ENCODE data around the gene ZNF281.
A peak's percentile ranks its signal among the peaks of the same experiment; 100 is the strongest.
"Not testable (repeated sequence)": the region's sequence is repeated elsewhere in the genome, so short reads cannot be mapped to it uniquely, and the experiment has no call there.

ZNF281 gene

DNA sequence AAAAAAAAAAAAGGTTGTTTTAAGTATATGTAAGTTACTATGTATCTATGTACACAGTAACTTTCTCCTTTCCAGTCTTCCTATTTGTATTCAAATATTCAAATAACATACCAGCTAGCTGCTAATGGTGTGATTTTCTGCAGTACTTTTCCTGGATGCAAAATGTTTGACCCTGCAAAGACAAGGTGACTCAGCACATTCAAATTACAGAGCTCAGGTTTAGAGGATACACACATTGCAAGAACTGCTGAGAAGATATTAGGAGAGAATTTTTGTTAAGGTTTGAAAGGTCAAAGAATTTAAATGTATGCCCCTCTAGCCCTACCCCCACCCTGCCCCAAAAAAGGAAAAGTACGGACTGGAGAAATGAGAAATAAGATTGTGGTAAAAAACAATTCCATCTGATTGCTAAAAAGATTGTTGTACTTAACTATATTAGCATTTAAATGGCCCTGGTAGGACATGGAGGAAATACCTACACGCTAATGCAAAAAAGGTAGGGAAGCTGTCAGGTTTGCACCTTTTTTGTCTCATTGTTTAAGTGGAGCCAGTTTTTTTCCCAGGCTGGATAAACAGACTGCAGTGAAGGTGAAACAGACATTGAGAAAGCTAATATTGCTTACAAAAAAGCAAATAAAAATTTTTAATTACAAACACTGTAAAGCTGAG lies 45.6 kb downstream of the ZNF281 start:
- no peak for DNase-seq (ENCODE audit: low spot score)

DNA sequence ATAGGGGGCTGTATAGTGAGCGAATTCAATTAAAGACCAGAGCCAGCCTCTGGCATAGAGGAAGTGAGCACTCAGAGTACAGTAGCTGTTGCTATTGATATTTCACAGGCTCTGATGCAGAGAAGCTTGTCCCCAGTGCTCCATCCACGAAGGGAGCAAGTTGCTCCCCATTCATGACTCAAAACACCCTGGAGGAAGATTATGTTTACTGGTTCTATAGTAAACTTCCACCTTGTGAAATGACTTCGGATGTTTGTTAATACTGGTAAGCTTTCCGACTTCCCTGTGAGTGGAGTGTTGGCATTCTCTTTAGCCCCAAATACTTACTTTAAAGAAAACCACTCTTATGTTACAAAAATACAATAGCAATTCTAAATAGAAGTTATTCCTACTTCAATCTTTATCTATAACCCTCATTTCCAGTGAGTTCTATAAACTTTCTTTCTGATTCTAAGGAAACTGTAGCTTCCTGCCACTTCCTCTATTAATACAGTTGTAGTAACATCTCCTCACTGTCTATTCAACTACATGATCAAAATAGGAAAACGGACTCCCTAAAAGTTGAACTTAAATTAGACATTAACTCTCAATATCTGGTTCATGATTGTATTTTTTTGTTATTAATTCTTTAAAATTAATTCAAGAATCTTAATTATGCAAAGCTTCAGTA lies 46.4 kb downstream of the ZNF281 start:
- no peak for DNase-seq (ENCODE audit: low spot score)

- DNase-seq (ENCODE audit: low spot score): peak; percentile 84
Observed at GRCh38 chr1:200362421-200362820, 47.4 kb downstream of the ZNF281 start.

- no peak for DNase-seq (ENCODE audit: low spot score)
Observed at GRCh38 chr1:200359610-200360163, 50.1 kb downstream of the ZNF281 start.

DNA sequence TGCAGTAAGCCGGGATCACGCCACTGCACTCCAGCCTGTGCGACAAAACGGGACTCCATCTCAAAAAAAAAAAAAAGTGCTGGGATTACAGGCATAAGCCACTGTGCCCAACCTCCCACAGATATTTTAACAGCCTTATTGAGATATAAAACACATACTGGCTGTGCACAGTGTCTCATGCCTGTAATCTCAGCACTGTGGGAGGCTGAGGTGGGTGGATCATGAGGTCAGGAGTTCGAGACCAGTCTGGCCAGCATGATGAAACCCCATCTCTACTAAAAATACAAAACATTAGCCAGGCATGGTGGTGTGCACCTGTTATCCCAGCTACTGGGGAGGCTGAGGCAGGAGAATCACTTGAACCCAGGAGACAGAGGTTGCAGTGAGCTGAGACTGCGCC lies 51.9 kb downstream of the ZNF281 start:
- DNase-seq (ENCODE audit: low spot score): not testable (repeated sequence)

DNA sequence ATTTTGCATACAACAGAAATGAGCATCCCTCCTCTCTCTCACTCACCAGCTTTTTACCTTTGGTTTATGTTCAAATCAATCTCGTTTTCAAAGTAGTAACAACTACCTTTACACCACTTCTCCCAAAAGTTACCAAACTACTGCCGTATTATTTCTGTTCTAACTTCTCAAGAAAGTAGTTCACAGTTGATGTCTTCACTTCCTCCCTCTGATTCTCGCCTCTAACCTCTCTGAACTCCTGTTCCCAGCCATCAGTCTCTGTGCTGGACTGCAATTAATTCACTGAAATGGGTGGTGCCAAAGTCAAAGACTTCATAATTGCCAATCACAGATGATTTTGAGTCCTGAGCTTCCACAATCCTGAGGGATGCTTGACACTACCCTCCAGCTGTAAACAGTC lies 54.0 kb downstream of the ZNF281 start:
- DNase-seq (ENCODE audit: low spot score): no peak
